Caco-2 (cell line): ENCODE data around the gene KCNC4. TPM values are rescaled to one million over a fixed set of nuclear protein-coding genes. Genes with fewer than 3 reads are reported as not detected.

Source experiments
- BruUV-seq: library from RNA; stranded (reverse); fragments of 400-500 nt; replicated peaks from 2 replicates; lab custom pipeline; 2021; lab: Mats Ljungman, UMichigan
- CTCF ChIA-PET: fragments of 300-600 bp; sonication (Branson Sonifier 250); formaldehyde crosslinking; loops from one replicate; lab custom pipeline; 2022; ENCODE audit warnings: antibody characterized with exemption; lab: Charles Lee
- POLR2A ChIA-PET: fragments of 300-600 bp; sonication (Branson Sonifier 250); formaldehyde crosslinking; loops from one replicate; lab custom pipeline; 2022; ENCODE audit warnings: antibody characterized with exemption; lab: Charles Lee
- DNase-seq, 2 experiments: peaks; one replicate each; pipeline versions ENCODE4 v3.0.0 to v3.0.0-alpha.2; 2020 to 2022
- H3K27me3 ChIP-seq: replicated peaks from 2 replicates; pipeline ENCODE4 v1.6.0; 2011; ENCODE audit warnings: low read length; ENCODE audit not compliant: control insufficient read depth, insufficient read depth
- H3K36me3 ChIP-seq: 2 replicates; pipeline ENCODE4 v1.5.1; 2011; ENCODE audit warnings: low read length; ENCODE audit not compliant: control insufficient read depth, insufficient read depth
- H3K4me1 ChIP-seq: fragments of 250-450 bp; sonication (Bioruptor Pico); 2 replicates; pipeline ENCODE4 v1.5.1; 2020; ENCODE audit warnings: mild to moderate bottlenecking
- H3K4me3 ChIP-seq: 2 replicates; pipeline ENCODE4 v1.5.1; 2011; ENCODE audit warnings: low read depth, mild to moderate bottlenecking, control low read depth, low read length
- H3K9me3 ChIP-seq: fragments of 250-450 bp; sonication (Bioruptor Pico); 2 replicates; pipeline ENCODE4 v1.5.1; 2020; ENCODE audit warnings: mild to moderate bottlenecking, moderate library complexity
- H3K27ac Mint-ChIP-seq: one replicate; pipeline ENCODE4 v1.8.0; 2022; ENCODE audit warnings: mixed read lengths; ENCODE audit not compliant: unreplicated experiment
- H3K27me3 Mint-ChIP-seq: one replicate; pipeline ENCODE4 v1.8.0; 2022; ENCODE audit warnings: mixed read lengths; ENCODE audit not compliant: insufficient read depth, unreplicated experiment
- H3K36me3 Mint-ChIP-seq: one replicate; pipeline ENCODE4 v1.8.0; 2022; ENCODE audit warnings: mild to moderate bottlenecking, mixed read lengths; ENCODE audit not compliant: insufficient read depth, unreplicated experiment
- H3K4me1 Mint-ChIP-seq: one replicate; pipeline ENCODE4 v1.8.0; 2022; ENCODE audit warnings: low read depth, mixed read lengths; ENCODE audit not compliant: unreplicated experiment
- H3K4me3 Mint-ChIP-seq: one replicate; pipeline ENCODE4 v1.8.0; 2022; ENCODE audit warnings: mild to moderate bottlenecking, moderate library complexity, mixed read lengths; ENCODE audit not compliant: unreplicated experiment
- H3K9me3 Mint-ChIP-seq: one replicate; pipeline ENCODE4 v1.8.0; 2022; ENCODE audit warnings: mixed read lengths; ENCODE audit not compliant: unreplicated experiment
- CTCF ChIP-seq, 2 experiments: fragments of 200-600 bp in 1 of 2; IDR thresholded peaks; 1 replicate in 1 of 2; 2 replicates in 1 of 2; pipeline versions ENCODE4 v1.5.1 to v1.8.0; 2011 to 2022; ENCODE audit warnings: antibody characterized with exemption in 1 of 2, control low read depth in 1 of 2, inconsistent platforms in 1 of 2, low read depth in 1 of 2, low read length in 1 of 2, mild to moderate bottlenecking in 1 of 2, moderate library complexity in 1 of 2; ENCODE audit not compliant: insufficient read depth in 1 of 2, severe bottlenecking in 1 of 2, unreplicated experiment in 1 of 2
- intact Hi-C: fragments of 100-400 bp; cut with micrococcal nuclease; formaldehyde crosslinking; loops from one replicate; pipeline ENCODE4 v1.10.0; 2022; ENCODE audit not compliant: unreplicated experiment
- total RNA-seq: library from RNA; stranded (reverse); gene quantifications from 2 replicates; pipeline ENCODE4 v1.2.3, GENCODE V29; 2022

Gene KCNC4
- total RNA-seq, 1 experiment from 2014 or later: 5.3 TPM

GRCh38 chr1:110200190-110200589 lies 9.9 kb upstream of the KCNC4 start:
- BruUV-seq: no TSS peak
- ChIA-PET CTCF (no interaction called here), POLR2A (no interaction called here)
- H3K27me3 ChIP-seq: no peaks in the 10 kb centered on the region
- Mint-ChIP-seq H3K9me3 (no peaks in the 10 kb centered on the region), H3K4me3 (no peak overlapping the region), H3K36me3 (no peaks in the 10 kb centered on the region), H3K27me3 (no peaks in the 10 kb centered on the region), H3K27ac (no peak overlapping the region), H3K4me1 (no peaks in the 10 kb centered on the region)
- no peak for TF ChIP-seq CTCF (IDR thresholded peaks at IDR 0.05; ENCODE audit: insufficient read depth in 1 of 2, low read depth in 1 of 2, low read length in 1 of 2, severe bottlenecking in 1 of 2, unreplicated experiment in 1 of 2)
- no peaks in the 10 kb centered on the region for H3K36me3 ChIP-seq
- DNase-seq: no peak
- intact Hi-C loops: no loop called here
- H3K4me1 ChIP-seq: no peaks in the 10 kb centered on the region
- no peak overlapping the region for H3K4me3 ChIP-seq
- H3K9me3 ChIP-seq: no peaks in the 10 kb centered on the region

- Mint-ChIP-seq H3K27ac (no peak overlapping the region), H3K4me3 (no peak overlapping the region), H3K36me3 (no peaks in the 10 kb centered on the region), H3K27me3 (no peaks in the 10 kb centered on the region), H3K4me1 (no peaks in the 10 kb centered on the region), H3K9me3 (no peaks in the 10 kb centered on the region)
- Histone ChIP-seq H3K4me1 (no peaks in the 10 kb centered on the region), H3K27me3 (no peaks in the 10 kb centered on the region), H3K9me3 (no peaks in the 10 kb centered on the region), H3K36me3 (no peaks in the 10 kb centered on the region), H3K4me3 (no peak overlapping the region)
- intact Hi-C loops: no loop called here
- CTCF ChIA-PET: interaction anchor here (1.1 kb wide), 1 partner anchor 260 kb away, joined by 3 read pairs; no protein-coding TSS in a partner anchor
- DNase-seq: no peak
- TF ChIP-seq CTCF (IDR thresholded peaks at IDR 0.05; ENCODE audit: insufficient read depth in 1 of 2, low read depth in 1 of 2, low read length in 1 of 2, severe bottlenecking in 1 of 2, unreplicated experiment in 1 of 2): no peak
- POLR2A ChIA-PET: no interaction called here
- BruUV-seq: no TSS peak
Measured at GRCh38 chr1:110200666-110201065, 9.4 kb upstream of the KCNC4 start.

GRCh38 chr1:110201157-110201825 lies 8.8 kb upstream of the KCNC4 start:
- no peaks in the 10 kb centered on the region for H3K27me3 Mint-ChIP-seq
- ChIA-PET POLR2A (no interaction called here), CTCF (interaction anchor here (0.6 to 1.3 kb wide), 5 partner anchors 107 to 1364 kb away, joined by 3 to 5 read pairs (median 3); no protein-coding TSS in a partner anchor)
- no peaks in the 10 kb centered on the region for H3K9me3 Mint-ChIP-seq
- BruUV-seq: no TSS peak
- Histone ChIP-seq H3K27me3 (no peaks in the 10 kb centered on the region), H3K9me3 (no peaks in the 10 kb centered on the region), H3K4me1 (no peaks in the 10 kb centered on the region), H3K36me3 (no peaks in the 10 kb centered on the region), H3K4me3 (no peak overlapping the region)
- TF ChIP-seq CTCF (IDR thresholded peaks at IDR 0.05; ENCODE audit: insufficient read depth in 1 of 2, low read depth in 1 of 2, low read length in 1 of 2, severe bottlenecking in 1 of 2, unreplicated experiment in 1 of 2): no peak
- H3K36me3 Mint-ChIP-seq: no peaks in the 10 kb centered on the region
- H3K4me1 Mint-ChIP-seq: no peaks in the 10 kb centered on the region
- H3K4me3 Mint-ChIP-seq: no peak overlapping the region
- no peak for DNase-seq
- intact Hi-C loops: no loop called here
- no peak overlapping the region for H3K27ac Mint-ChIP-seq
